Cardiac muscle cell (in vitro differentiated cells and primary cell): ENCODE measurements around the gene SNPH. TPM values are rescaled to one million over a fixed set of nuclear protein-coding genes. Genes with fewer than 3 reads are reported as not detected.
A peak's percentile ranks its signal among the peaks of the same experiment; 100 is the strongest.
"Not testable (repeated sequence)": the region's sequence is repeated elsewhere in the genome, so short reads cannot be mapped to it uniquely, and the experiment has no call there.

Experiments used
- DNase-seq, 2 donors: peaks; one replicate each; pipeline versions ENCODE4 v3.0.0 to v3.0.0-alpha.2; 2010 to 2017; ENCODE audit warnings: low read depth in 1 of 2, low spot score in 1 of 2
- H3K27ac ChIP-seq: fragments of 200-600 bp; sonication (generic); 2 replicates; pipeline ENCODE4 v1.5.1; 2016
- H3K27me3 ChIP-seq: fragments of 200-600 bp; sonication (generic); 2 replicates; pipeline ENCODE4 v1.6.0; 2016; ENCODE audit warnings: control low read depth
- H3K36me3 ChIP-seq: fragments of 200-600 bp; sonication (generic); 2 replicates; pipeline ENCODE4 v1.5.1; 2016; ENCODE audit warnings: control low read depth
- H3K4me1 ChIP-seq: fragments of 200-600 bp; sonication (generic); 2 replicates; pipeline ENCODE4 v1.8.1; 2017; ENCODE audit warnings: low read depth, mild to moderate bottlenecking, mixed run types
- H3K4me3 ChIP-seq: fragments of 200-600 bp; sonication (generic); 2 replicates; pipeline ENCODE4 v1.5.1; 2016; ENCODE audit warnings: mild to moderate bottlenecking
- H3K9me3 ChIP-seq: fragments of 200-600 bp; sonication (generic); 2 replicates; pipeline ENCODE4 v1.5.1; 2017; ENCODE audit warnings: low read depth, mild to moderate bottlenecking, control low read depth
- CTCF ChIP-seq: IDR thresholded peaks from 2 replicates; pipeline ENCODE4 v1.5.1; 2012; ENCODE audit warnings: low read depth, mild to moderate bottlenecking, low read length
- polyA plus RNA-seq: library from polyadenylated mRNA; unstranded; fragments of >200 nt; fragmentation: Nextera tagmentation; extraction: Ambion mirVana; gene quantifications from 2 replicates; pipeline ENCODE4 v1.2.1, GENCODE V29; 2016
- total RNA-seq: library from RNA; depleted of rRNA; stranded (reverse); fragments of >200 nt; gene quantifications from 2 replicates; pipeline ENCODE4 v1.2.3, GENCODE V29; 2016

The SNPH gene
- total and polyA plus RNA-seq, 2 experiments from 2014 or later = 7.4 to 8.1 TPM

GRCh38 chr20:1242099-1242498 is 24.0 kb upstream of the SNPH start:
- TF ChIP-seq CTCF = no peak
- no peak overlapping the region for H3K27ac ChIP-seq
- no peak for DNase-seq
- no peaks in the 10 kb centered on the region for H3K36me3 ChIP-seq
- H3K27me3 ChIP-seq = no peaks in the 10 kb centered on the region
- H3K4me1 ChIP-seq = peaks cover under 1% of the 10 kb centered on the region
- no peaks in the 10 kb centered on the region for H3K9me3 ChIP-seq
- H3K4me3 ChIP-seq = no peak overlapping the region

GRCh38 chr20:1242530-1242929 is 23.6 kb upstream of the SNPH start:
- peak in 1 of 2 donors; percentile 64 for DNase-seq
- H3K27me3 ChIP-seq = no peaks in the 10 kb centered on the region
- H3K27ac ChIP-seq = no peak overlapping the region
- TF ChIP-seq CTCF = no peak
- no peak overlapping the region for H3K4me3 ChIP-seq
- no peaks in the 10 kb centered on the region for H3K9me3 ChIP-seq
- peaks cover 5% of the 10 kb centered on the region for H3K4me1 ChIP-seq
- no peaks in the 10 kb centered on the region for H3K36me3 ChIP-seq

GRCh38 chr20:1245578-1245977 is 20.5 kb upstream of the SNPH start:
- Histone ChIP-seq H3K27me3 (no peaks in the 10 kb centered on the region), H3K27ac (no peak overlapping the region), H3K4me1 (peaks cover 13% of the 10 kb centered on the region), H3K9me3 (no peaks in the 10 kb centered on the region), H3K4me3 (no peak overlapping the region), H3K36me3 (no peaks in the 10 kb centered on the region)
- no peak for TF ChIP-seq CTCF
- DNase-seq = no peak

- no peaks in the 10 kb centered on the region for H3K9me3 ChIP-seq
- peaks cover 13% of the 10 kb centered on the region for H3K4me1 ChIP-seq
- no peaks in the 10 kb centered on the region for H3K27me3 ChIP-seq
- no peak overlapping the region for H3K27ac ChIP-seq
- no peak for TF ChIP-seq CTCF
- no peak for DNase-seq
- H3K36me3 ChIP-seq = no peaks in the 10 kb centered on the region
- no peak overlapping the region for H3K4me3 ChIP-seq
Measured at GRCh38 chr20:1247689-1248088, 18.4 kb upstream of the SNPH start.

- not testable (repeated sequence) for DNase-seq, H3K36me3 ChIP-seq, H3K9me3 ChIP-seq, H3K27ac ChIP-seq, H3K27me3 ChIP-seq, H3K4me3 ChIP-seq
- peaks cover 13% of the 10 kb centered on the region for H3K4me1 ChIP-seq
Measured at GRCh38 chr20:1250282-1250681, 15.8 kb upstream of the SNPH start.

GRCh38 chr20:1252416-1252815 is 13.7 kb upstream of the SNPH start:
- TF ChIP-seq CTCF = no peak

More at GRCh38 chr20:1252416-1252815, 13.7 kb upstream of the SNPH start:
- no peak for DNase-seq
- Histone ChIP-seq H3K36me3 (no peaks in the 10 kb centered on the region), H3K27ac (no peak overlapping the region), H3K4me3 (no peak overlapping the region), H3K9me3 (no peaks in the 10 kb centered on the region), H3K4me1 (peaks cover 9% of the 10 kb centered on the region), H3K27me3 (no peaks in the 10 kb centered on the region)
